Measurements from ENCODE around the gene RHCG. TPM values are rescaled to one million over a fixed set of nuclear protein-coding genes. Genes with fewer than 3 reads are reported as not detected.

Gene RHCG
- total and polyA plus RNA-seq, 2 donors (not counting 1 experiment from before 2014, with no cell fraction given): under 0.01 TPM; not detected in 1

DNA sequence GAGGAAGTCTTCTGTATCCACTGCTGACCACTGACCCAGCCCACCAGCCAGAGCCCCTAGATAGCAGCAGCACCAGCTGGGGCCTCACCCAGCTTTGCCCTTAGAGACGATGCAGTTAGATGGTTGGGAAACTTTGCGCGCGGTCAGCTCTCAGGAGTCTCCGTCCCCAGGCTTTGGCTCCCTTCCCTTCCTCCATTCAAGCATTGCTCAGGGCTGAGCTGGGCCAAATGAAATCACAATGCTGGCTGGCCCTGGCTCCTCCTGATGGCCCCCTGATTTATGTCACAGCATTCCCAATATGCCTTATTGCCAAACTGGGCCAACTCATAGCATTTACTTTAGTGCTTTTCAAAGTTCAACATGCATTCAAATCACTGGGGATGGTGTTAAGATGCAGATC is 34.6 kb upstream of the RHCG start:
- Histone ChIP-seq H3K79me2 (ENCODE audit: control insufficient read depth, insufficient read depth, low read length) (no peaks in the 10 kb centered on the region), H3K27me3 (ENCODE audit: control insufficient read depth, insufficient read depth, low read length) (no peaks in the 10 kb centered on the region), H4K20me1 (ENCODE audit: control insufficient read depth, extremely low read depth, insufficient read depth, low read length) (no peaks in the 10 kb centered on the region), H3K36me3 (ENCODE audit: control insufficient read depth, insufficient read depth, low read length) (no peaks in the 10 kb centered on the region), H3K27ac (ENCODE audit: insufficient read depth, low read length) (no peak overlapping the region), H2AFZ (ENCODE audit: low read length) (no peak overlapping the region), H3K9ac (ENCODE audit: insufficient read depth, low read length) (no peak overlapping the region), H3K4me1 (ENCODE audit: control insufficient read depth, extremely low read depth, insufficient read depth, low read length) (no peaks in the 10 kb centered on the region), H3K4me3 (replicated peaks in 1 of 4; ENCODE audit: control extremely low read depth in 1 of 4, insufficient read depth in 1 of 4, low read depth in 3 of 4, low read length in 4 of 4) (no peak overlapping the region), H3K9me3 (ENCODE audit: control insufficient read depth, insufficient read depth, low read depth, low read length) (no peaks in the 10 kb centered on the region), H3K4me2 (ENCODE audit: extremely low read depth, insufficient read depth, low read length) (no peak overlapping the region)
- TF ChIP-seq, protein P1, sequence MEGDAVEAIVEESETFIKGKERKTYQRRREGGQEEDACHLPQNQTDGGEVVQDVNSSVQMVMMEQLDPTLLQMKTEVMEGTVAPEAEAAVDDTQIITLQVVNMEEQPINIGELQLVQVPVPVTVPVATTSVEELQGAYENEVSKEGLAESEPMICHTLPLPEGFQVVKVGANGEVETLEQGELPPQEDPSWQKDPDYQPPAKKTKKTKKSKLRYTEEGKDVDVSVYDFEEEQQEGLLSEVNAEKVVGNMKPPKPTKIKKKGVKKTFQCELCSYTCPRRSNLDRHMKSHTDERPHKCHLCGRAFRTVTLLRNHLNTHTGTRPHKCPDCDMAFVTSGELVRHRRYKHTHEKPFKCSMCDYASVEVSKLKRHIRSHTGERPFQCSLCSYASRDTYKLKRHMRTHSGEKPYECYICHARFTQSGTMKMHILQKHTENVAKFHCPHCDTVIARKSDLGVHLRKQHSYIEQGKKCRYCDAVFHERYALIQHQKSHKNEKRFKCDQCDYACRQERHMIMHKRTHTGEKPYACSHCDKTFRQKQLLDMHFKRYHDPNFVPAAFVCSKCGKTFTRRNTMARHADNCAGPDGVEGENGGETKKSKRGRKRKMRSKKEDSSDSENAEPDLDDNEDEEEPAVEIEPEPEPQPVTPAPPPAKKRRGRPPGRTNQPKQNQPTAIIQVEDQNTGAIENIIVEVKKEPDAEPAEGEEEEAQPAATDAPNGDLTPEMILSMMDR (conservative IDR thresholded peaks at IDR 0.05 in 1 of 2, IDR thresholded peaks at IDR 0.05 in 1 of 2; ENCODE audit: low read depth in 1 of 2, low read length in 2 of 2): no peak
- TF ChIP-seq EZH2 (IDR thresholded peaks at IDR 0.05; ENCODE audit: low read length, missing control alignments): no peak
- DNase-seq (ENCODE audit: low read depth in 2 of 2): no peak

DNA sequence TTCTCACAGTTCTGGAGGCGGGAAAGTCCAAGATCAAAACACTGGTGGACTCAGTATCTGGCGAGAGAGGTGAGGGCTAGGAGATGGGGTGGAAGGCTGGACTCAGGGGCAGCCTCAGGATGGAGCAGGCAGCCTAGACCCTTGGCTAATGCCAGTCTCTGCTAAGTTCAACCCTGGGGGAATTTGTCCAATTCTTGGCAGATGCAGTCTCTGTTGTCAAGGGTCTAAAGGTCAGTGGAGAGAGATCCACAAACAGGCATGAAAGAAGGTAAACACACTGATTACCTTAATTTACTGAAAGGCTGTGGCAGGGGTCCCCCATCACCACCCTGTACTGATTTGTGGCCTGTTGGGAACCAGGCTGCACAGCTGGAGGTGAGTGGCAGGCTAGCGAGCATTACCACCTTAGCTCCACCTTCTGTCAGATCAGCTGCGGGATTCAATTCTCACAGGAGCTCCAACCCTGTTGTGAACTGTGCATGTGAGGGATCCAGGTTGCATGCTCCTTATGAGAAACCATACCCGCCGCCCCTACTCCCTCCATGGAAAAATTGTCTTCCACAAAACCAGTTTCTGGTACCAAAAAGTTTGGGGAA is 32.5 kb upstream of the RHCG start:
- Histone ChIP-seq H3K9me3 (ENCODE audit: control insufficient read depth, insufficient read depth, low read depth, low read length) (no peaks in the 10 kb centered on the region), H3K4me1 (ENCODE audit: control insufficient read depth, extremely low read depth, insufficient read depth, low read length) (no peaks in the 10 kb centered on the region)

DNA sequence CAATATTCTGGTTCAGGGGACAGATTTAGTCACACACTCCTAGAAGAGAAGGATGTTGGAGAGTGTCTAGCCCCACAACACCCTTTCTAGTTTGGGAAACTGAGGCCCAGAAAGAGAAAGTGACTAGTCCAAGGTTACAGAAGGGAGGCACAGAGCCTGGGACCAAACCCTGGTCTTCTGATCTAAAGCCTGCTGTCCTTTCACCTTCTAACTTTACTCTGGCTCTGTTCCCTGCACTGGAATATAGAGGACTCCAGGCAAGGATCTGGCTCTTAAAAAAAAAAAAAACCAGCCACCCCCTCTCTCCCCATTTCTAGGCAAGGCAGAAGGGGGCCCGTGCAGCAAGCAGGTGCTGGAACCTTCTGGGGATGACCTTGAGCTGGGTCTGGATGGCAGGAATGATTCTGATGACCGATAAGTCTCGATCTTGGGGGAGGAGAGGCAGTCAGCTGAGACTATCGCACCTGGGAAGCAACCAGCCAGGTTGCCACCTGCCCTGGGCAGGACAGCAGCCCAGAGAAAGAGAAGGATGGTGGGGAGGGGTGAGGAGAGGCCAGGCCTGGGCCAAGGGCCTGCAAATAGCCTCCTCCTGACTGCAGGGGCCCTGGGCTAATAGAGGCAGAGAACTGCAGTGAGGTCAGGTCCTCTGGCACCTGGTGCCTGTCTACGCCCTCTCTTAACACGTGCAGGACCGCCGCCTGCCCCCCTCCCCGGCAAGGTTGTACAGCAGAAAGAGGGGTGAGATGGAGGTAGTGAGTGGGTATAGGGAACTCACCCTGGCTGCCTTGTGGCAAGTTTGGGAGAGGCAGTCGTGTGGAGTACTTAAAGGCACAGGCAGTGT is 30.4 kb upstream of the RHCG start:
- Histone ChIP-seq H3K4me1 (ENCODE audit: control insufficient read depth, extremely low read depth, insufficient read depth, low read length) (no peaks in the 10 kb centered on the region), H3K27ac (ENCODE audit: insufficient read depth, low read length) (no peak overlapping the region), H3K36me3 (ENCODE audit: control insufficient read depth, insufficient read depth, low read length) (no peaks in the 10 kb centered on the region), H4K20me1 (ENCODE audit: control insufficient read depth, extremely low read depth, insufficient read depth, low read length) (no peaks in the 10 kb centered on the region), H3K9ac (ENCODE audit: insufficient read depth, low read length) (no peak overlapping the region), H3K27me3 (ENCODE audit: control insufficient read depth, insufficient read depth, low read length) (peaks cover 2% of the 10 kb centered on the region), H3K79me2 (ENCODE audit: control insufficient read depth, insufficient read depth, low read length) (no peaks in the 10 kb centered on the region), H2AFZ (ENCODE audit: low read length) (no peak overlapping the region), H3K4me3 (replicated peaks in 1 of 4; ENCODE audit: control extremely low read depth in 1 of 4, insufficient read depth in 1 of 4, low read depth in 3 of 4, low read length in 4 of 4) (no peak overlapping the region), H3K9me3 (ENCODE audit: control insufficient read depth, insufficient read depth, low read depth, low read length) (no peaks in the 10 kb centered on the region), H3K4me2 (ENCODE audit: extremely low read depth, insufficient read depth, low read length) (no peak overlapping the region)
- TF ChIP-seq, protein P1 (conservative IDR thresholded peaks at IDR 0.05 in 1 of 2, IDR thresholded peaks at IDR 0.05 in 1 of 2; ENCODE audit: low read depth in 1 of 2, low read length in 2 of 2): no peak
- TF ChIP-seq EZH2 (IDR thresholded peaks at IDR 0.05; ENCODE audit: low read length, missing control alignments): no peak
- DNase-seq (ENCODE audit: low read depth in 2 of 2): no peak

More for the DNA sequence above, 32.5 kb upstream of the RHCG start:
- peaks cover 2% of the 10 kb centered on the region for H3K27me3 ChIP-seq (ENCODE audit: control insufficient read depth, insufficient read depth, low read length)
- no peak for DNase-seq (ENCODE audit: low read depth in 2 of 2)
- no peaks in the 10 kb centered on the region for H3K36me3 ChIP-seq (ENCODE audit: control insufficient read depth, insufficient read depth, low read length)
- no peak overlapping the region for H3K4me3 ChIP-seq (replicated peaks in 1 of 4; ENCODE audit: control extremely low read depth in 1 of 4, insufficient read depth in 1 of 4, low read depth in 3 of 4, low read length in 4 of 4)
- H3K9ac ChIP-seq (ENCODE audit: insufficient read depth, low read length): no peak overlapping the region
- no peaks in the 10 kb centered on the region for H3K79me2 ChIP-seq (ENCODE audit: control insufficient read depth, insufficient read depth, low read length)
- H3K4me2 ChIP-seq (ENCODE audit: extremely low read depth, insufficient read depth, low read length): no peak overlapping the region
- H2AFZ ChIP-seq (ENCODE audit: low read length): no peak overlapping the region
- H4K20me1 ChIP-seq (ENCODE audit: control insufficient read depth, extremely low read depth, insufficient read depth, low read length): no peaks in the 10 kb centered on the region
- H3K27ac ChIP-seq (ENCODE audit: insufficient read depth, low read length): no peak overlapping the region
- TF ChIP-seq EZH2 (IDR thresholded peaks at IDR 0.05; ENCODE audit: low read length, missing control alignments): no peak
- TF ChIP-seq, protein P1 (conservative IDR thresholded peaks at IDR 0.05 in 1 of 2, IDR thresholded peaks at IDR 0.05 in 1 of 2; ENCODE audit: low read depth in 1 of 2, low read length in 2 of 2): no peak
